SK-N-SH (cell line): ENCODE measurements around the gene PELI2.

Experiments
- EZH2phosphoT487 ChIP-seq: fragments of 200-600 bp; sonication (generic); IDR thresholded peaks from 2 replicates; pipeline ENCODE4 v1.6.1; 2017; ENCODE audit warnings: low read depth, mixed run types, mild to moderate bottlenecking, antibody characterized with exemption, moderate library complexity, borderline replicate concordance
- GATA2 ChIP-seq: sonication (generic); formaldehyde crosslinking; IDR thresholded peaks from 2 replicates; pipeline ENCODE4 v1.5.0; 2020; ENCODE audit warnings: mild to moderate bottlenecking, missing genetic modification reagents
- MEF2A ChIP-seq: IDR thresholded peaks from 2 replicates; pipeline ENCODE4 v1.4.0; 2012; ENCODE audit warnings: low read depth, borderline replicate concordance
- NFIC ChIP-seq: IDR thresholded peaks from 2 replicates; pipeline ENCODE4 v1.4.0; 2012; ENCODE audit warnings: borderline replicate concordance
- NRF1 ChIP-seq: IDR thresholded peaks from 2 replicates; pipeline ENCODE4 v1.6.1; 2012; ENCODE audit warnings: low read depth, mild to moderate bottlenecking, low read length
- RFX5 ChIP-seq: IDR thresholded peaks from 2 replicates; pipeline ENCODE4 v1.6.1; 2012; ENCODE audit warnings: mild to moderate bottlenecking, improper control_type of control experiment, low read length
- SIN3A ChIP-seq: IDR thresholded peaks from 2 replicates; pipeline ENCODE4 v1.6.1; 2012; ENCODE audit warnings: low read depth, mild to moderate bottlenecking, low read length, moderate library complexity, borderline replicate concordance
- TF ChIP-seq, protein P1 (sequence below): fragments of 200-600 bp; sonication (generic); IDR thresholded peaks from 2 replicates; pipeline ENCODE4 v1.6.1; 2017; ENCODE audit warnings: antibody characterized with exemption, mild to moderate bottlenecking, moderate library complexity

GRCh38 chr14:56127156-56127555 is 8.9 kb downstream of the PELI2 start:
- TF ChIP-seq, protein P1, sequence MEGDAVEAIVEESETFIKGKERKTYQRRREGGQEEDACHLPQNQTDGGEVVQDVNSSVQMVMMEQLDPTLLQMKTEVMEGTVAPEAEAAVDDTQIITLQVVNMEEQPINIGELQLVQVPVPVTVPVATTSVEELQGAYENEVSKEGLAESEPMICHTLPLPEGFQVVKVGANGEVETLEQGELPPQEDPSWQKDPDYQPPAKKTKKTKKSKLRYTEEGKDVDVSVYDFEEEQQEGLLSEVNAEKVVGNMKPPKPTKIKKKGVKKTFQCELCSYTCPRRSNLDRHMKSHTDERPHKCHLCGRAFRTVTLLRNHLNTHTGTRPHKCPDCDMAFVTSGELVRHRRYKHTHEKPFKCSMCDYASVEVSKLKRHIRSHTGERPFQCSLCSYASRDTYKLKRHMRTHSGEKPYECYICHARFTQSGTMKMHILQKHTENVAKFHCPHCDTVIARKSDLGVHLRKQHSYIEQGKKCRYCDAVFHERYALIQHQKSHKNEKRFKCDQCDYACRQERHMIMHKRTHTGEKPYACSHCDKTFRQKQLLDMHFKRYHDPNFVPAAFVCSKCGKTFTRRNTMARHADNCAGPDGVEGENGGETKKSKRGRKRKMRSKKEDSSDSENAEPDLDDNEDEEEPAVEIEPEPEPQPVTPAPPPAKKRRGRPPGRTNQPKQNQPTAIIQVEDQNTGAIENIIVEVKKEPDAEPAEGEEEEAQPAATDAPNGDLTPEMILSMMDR, result no peak
- TF ChIP-seq NRF1, result no peak
- TF ChIP-seq GATA2 (CRISPR knock-in tag), result no peak
- TF ChIP-seq RFX5, result no peak
- TF ChIP-seq MEF2A, result no peak
- TF ChIP-seq EZH2phosphoT487, result no peak
- TF ChIP-seq SIN3A, result no peak
- no peak for TF ChIP-seq NFIC
